Liver (tissue), 3 donors: Measurements from ENCODE around the gene DCAF11.

Experiments
- GABPA ChIP-seq, 2 donors: IDR thresholded peaks in 1 of 2; conservative IDR thresholded peaks in 1 of 2; 2 replicates each; pipeline ENCODE4 v1.6.1; 2016; ENCODE audit warnings: antibody characterized with exemption in 2 of 2, mild to moderate bottlenecking in 1 of 2, moderate library complexity in 1 of 2
- RAD21 ChIP-seq, 2 donors: IDR thresholded peaks; 2 replicates each; pipeline ENCODE4 v1.6.1; 2016; ENCODE audit warnings: antibody characterized with exemption in 2 of 2, mild to moderate bottlenecking in 2 of 2
- SP1 ChIP-seq: IDR thresholded peaks from 2 replicates; pipeline ENCODE4 v1.6.1; 2018; ENCODE audit warnings: antibody characterized with exemption, mild to moderate bottlenecking
- TAF1 ChIP-seq: conservative IDR thresholded peaks from 2 replicates; pipeline ENCODE4 v1.6.1; 2016; ENCODE audit warnings: antibody characterized with exemption, mild to moderate bottlenecking
- YY1 ChIP-seq: IDR thresholded peaks from 2 replicates; pipeline ENCODE4 v1.6.1; 2016; ENCODE audit warnings: antibody characterized with exemption, mild to moderate bottlenecking
- TF ChIP-seq, protein P1 (sequence below): fragments of 150-350 bp; IDR thresholded peaks from 2 replicates; pipeline ENCODE4 v1.5.1; 2017; ENCODE audit warnings: improper control_type of control experiment, low read depth, low read length; ENCODE audit not compliant: missing input control
- TF ChIP-seq, protein P2 (sequence below): IDR thresholded peaks from 2 replicates; pipeline ENCODE4 v1.6.1; 2016; ENCODE audit warnings: antibody characterized with exemption, mild to moderate bottlenecking
- TF ChIP-seq, protein P3 (sequence below): IDR thresholded peaks from 2 replicates; pipeline ENCODE4 v1.6.1; 2016; ENCODE audit warnings: antibody characterized with exemption
- TF ChIP-seq, protein P4 (sequence below): IDR thresholded peaks from 2 replicates; pipeline ENCODE4 v1.6.1; 2016; ENCODE audit warnings: antibody characterized with exemption
- donor health status: healthy.
- donor health status: healthy.

DNA sequence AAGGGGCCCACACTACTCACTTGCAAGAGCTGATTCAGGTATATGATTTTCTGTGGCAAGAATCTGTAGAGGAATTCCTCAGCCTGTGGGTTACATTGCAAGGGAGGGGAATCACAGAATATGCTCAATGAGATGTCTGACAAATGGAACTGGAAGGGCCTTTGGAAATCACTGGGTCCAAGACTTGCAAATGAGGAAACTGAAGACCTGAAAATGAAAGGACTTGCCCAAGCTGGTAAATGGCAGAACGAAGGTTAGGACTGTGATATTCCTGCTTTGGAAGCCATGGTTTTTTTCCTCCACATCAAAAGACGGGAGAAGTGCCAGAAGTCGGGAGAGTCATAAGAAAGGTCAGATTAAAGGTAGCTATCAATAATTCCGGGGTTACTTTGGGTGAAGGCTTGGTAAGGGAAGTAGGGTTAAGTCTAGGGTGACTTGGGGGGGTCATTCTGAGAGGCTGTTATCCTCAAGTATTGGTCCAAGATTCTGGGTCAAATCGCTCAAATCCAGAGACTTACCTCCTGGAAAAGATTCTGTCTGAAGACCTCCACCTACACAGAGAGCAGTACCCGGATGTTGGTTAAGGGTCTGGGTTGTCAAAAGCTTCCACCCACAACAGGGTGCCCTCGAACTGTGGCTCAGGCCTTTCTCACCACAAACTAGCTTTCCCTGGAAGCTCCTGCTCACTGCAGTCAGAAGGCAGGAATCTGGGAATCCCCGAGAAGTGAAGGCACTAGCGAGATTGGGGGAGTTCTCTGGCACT lies 31.3 kb downstream of the DCAF11 start:
- TF ChIP-seq, protein P1, sequence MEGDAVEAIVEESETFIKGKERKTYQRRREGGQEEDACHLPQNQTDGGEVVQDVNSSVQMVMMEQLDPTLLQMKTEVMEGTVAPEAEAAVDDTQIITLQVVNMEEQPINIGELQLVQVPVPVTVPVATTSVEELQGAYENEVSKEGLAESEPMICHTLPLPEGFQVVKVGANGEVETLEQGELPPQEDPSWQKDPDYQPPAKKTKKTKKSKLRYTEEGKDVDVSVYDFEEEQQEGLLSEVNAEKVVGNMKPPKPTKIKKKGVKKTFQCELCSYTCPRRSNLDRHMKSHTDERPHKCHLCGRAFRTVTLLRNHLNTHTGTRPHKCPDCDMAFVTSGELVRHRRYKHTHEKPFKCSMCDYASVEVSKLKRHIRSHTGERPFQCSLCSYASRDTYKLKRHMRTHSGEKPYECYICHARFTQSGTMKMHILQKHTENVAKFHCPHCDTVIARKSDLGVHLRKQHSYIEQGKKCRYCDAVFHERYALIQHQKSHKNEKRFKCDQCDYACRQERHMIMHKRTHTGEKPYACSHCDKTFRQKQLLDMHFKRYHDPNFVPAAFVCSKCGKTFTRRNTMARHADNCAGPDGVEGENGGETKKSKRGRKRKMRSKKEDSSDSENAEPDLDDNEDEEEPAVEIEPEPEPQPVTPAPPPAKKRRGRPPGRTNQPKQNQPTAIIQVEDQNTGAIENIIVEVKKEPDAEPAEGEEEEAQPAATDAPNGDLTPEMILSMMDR = no peak
- TF ChIP-seq, protein P2, sequence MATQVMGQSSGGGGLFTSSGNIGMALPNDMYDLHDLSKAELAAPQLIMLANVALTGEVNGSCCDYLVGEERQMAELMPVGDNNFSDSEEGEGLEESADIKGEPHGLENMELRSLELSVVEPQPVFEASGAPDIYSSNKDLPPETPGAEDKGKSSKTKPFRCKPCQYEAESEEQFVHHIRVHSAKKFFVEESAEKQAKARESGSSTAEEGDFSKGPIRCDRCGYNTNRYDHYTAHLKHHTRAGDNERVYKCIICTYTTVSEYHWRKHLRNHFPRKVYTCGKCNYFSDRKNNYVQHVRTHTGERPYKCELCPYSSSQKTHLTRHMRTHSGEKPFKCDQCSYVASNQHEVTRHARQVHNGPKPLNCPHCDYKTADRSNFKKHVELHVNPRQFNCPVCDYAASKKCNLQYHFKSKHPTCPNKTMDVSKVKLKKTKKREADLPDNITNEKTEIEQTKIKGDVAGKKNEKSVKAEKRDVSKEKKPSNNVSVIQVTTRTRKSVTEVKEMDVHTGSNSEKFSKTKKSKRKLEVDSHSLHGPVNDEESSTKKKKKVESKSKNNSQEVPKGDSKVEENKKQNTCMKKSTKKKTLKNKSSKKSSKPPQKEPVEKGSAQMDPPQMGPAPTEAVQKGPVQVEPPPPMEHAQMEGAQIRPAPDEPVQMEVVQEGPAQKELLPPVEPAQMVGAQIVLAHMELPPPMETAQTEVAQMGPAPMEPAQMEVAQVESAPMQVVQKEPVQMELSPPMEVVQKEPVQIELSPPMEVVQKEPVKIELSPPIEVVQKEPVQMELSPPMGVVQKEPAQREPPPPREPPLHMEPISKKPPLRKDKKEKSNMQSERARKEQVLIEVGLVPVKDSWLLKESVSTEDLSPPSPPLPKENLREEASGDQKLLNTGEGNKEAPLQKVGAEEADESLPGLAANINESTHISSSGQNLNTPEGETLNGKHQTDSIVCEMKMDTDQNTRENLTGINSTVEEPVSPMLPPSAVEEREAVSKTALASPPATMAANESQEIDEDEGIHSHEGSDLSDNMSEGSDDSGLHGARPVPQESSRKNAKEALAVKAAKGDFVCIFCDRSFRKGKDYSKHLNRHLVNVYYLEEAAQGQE = no peak
- TF ChIP-seq TAF1 (no peak), YY1 (no peak), SP1 (no peak), GABPA (IDR thresholded peaks at IDR 0.05 in 1 of 2, conservative IDR thresholded peaks at IDR 0.05 in 1 of 2) (no peak), RAD21 (IDR thresholded peaks at IDR 0.05) (no peak)
- TF ChIP-seq, protein P3, sequence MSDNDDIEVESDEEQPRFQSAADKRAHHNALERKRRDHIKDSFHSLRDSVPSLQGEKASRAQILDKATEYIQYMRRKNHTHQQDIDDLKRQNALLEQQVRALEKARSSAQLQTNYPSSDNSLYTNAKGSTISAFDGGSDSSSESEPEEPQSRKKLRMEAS = no peak
- TF ChIP-seq, protein P4, sequence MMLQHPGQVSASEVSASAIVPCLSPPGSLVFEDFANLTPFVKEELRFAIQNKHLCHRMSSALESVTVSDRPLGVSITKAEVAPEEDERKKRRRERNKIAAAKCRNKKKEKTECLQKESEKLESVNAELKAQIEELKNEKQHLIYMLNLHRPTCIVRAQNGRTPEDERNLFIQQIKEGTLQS = no peak
